D721Med (cell line): Measurements from ENCODE around the gene ZNF324.
A peak's percentile ranks its signal among the peaks of the same experiment; 100 is the strongest.
"Not testable (repeated sequence)": the region's sequence is repeated elsewhere in the genome, so short reads cannot be mapped to it uniquely, and the experiment has no call there.

Experiments
- DNase-seq: peaks from one replicate; pipeline ENCODE4 v3.0.0; 2011; ENCODE audit warnings: low spot score; ENCODE audit not compliant: insufficient read length
- FAIRE-seq: peaks from 2 replicates; lab custom pipeline; 2011; peaks lifted over from hg19 to GRCh38; lab: Jason Lieb, UNC
- CTCF ChIP-seq: IDR thresholded peaks from 2 replicates; pipeline ENCODE4 v1.5.1; 2012; ENCODE audit warnings: mild to moderate bottlenecking, control low read depth; ENCODE audit not compliant: insufficient read depth; ENCODE audit errors: missing control alignments

The ZNF324 gene

GRCh38 chr19:58497634-58498170 is 30.8 kb downstream of the ZNF324 start:
- no peak for TF ChIP-seq CTCF
- FAIRE-seq (no peak), DNase-seq (no peak)

- DNase-seq, result no peak
- no peak for FAIRE-seq
- no peak for TF ChIP-seq CTCF
Measured at GRCh38 chr19:58498316-58499020, 31.6 kb downstream of the ZNF324 start.

GRCh38 chr19:58499021-58499927 is 32.4 kb downstream of the ZNF324 start:
- FAIRE-seq (no peak), DNase-seq (no peak)
- peak; percentile 18 for TF ChIP-seq CTCF

- FAIRE-seq (no peak), DNase-seq (no peak)
- TF ChIP-seq CTCF, result no peak
Measured at GRCh38 chr19:58500242-58500641, 33.4 kb downstream of the ZNF324 start.

- not testable (repeated sequence) for FAIRE-seq, DNase-seq
Measured at GRCh38 chr19:58507602-58508223, 40.8 kb downstream of the ZNF324 start.

GRCh38 chr19:58509731-58510083 is 42.8 kb downstream of the ZNF324 start:
- DNase-seq (no peak), FAIRE-seq (no peak)
- no peak for TF ChIP-seq CTCF

- FAIRE-seq, result no peak
- DNase-seq, result no peak
- TF ChIP-seq CTCF, result no peak
Measured at GRCh38 chr19:58510084-58510862, 43.4 kb downstream of the ZNF324 start.
